WERI-Rb-1 (cell line): ENCODE measurements around the gene KRTAP10-10.
"Not testable (repeated sequence)": the region's sequence is repeated elsewhere in the genome, so short reads cannot be mapped to it uniquely, and the experiment has no call there.

Source experiments
- DNase-seq: peaks from one replicate; pipeline ENCODE4 v3.0.0-alpha.2; 2020
- H3K27ac ChIP-seq: fragments of 250-450 bp; sonication (Bioruptor Pico); 2 replicates; pipeline ENCODE4 v1.5.1; 2020; ENCODE audit warnings: mild to moderate bottlenecking, moderate library complexity
- H3K27me3 ChIP-seq: fragments of 250-450 bp; sonication (Bioruptor Pico); 2 replicates; pipeline ENCODE4 v1.5.1; 2021; ENCODE audit warnings: mild to moderate bottlenecking, low read depth, moderate library complexity; ENCODE audit not compliant: insufficient read depth, severe bottlenecking
- H3K36me3 ChIP-seq: fragments of 250-450 bp; sonication (Bioruptor Pico); 2 replicates; pipeline ENCODE4 v1.5.1; 2020; ENCODE audit warnings: mild to moderate bottlenecking, moderate library complexity
- H3K4me3 ChIP-seq: 2 replicates; pipeline ENCODE4 v1.5.1; 2011; ENCODE audit warnings: low read depth, mild to moderate bottlenecking, control low read depth, low read length
- H3K9me3 ChIP-seq: fragments of 250-450 bp; sonication (Bioruptor Pico); 2 replicates; pipeline ENCODE4 v1.5.1; 2021; ENCODE audit warnings: mild to moderate bottlenecking, moderate library complexity; ENCODE audit not compliant: severe bottlenecking
- TF ChIP-seq, protein P1 (sequence below): IDR thresholded peaks from 2 replicates; pipeline ENCODE4 v1.5.1; 2011; ENCODE audit warnings: low read depth, mild to moderate bottlenecking, control low read depth, inconsistent platforms, low read length

KRTAP10-10 gene

DNA sequence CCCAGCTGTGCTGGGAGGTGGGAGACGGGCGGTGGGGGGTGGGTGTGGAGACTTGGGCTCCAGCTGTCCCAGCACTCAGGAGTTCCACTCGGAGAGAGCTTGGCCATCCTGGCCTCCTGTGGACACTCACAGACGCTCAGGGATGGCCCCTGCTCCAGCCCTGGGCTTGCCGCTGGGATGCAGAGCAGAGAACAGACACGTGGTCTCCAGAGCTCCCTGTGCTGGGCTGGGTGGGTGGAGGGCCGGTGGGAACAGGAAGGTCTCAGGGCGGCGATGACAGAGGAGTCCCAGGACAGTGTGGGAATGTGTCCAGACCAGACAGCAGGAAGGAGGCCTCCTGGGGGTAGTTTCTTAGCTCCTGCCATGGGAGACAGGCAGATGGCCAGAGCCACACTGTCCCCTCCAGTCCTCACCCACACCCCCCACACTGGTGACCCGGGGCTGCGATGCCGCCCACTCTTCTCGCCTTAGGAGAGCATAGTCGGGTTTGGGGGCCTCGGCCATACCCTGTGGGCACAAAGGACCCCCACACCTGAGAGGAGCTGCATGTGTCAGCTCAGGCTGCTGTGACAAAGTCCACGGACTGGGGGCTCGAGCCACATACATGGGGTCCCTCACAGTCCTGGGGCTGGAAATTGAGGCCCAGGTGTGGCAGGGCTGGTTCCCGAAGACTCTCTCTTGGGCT is 8.3 kb upstream of the KRTAP10-10 start:
- Histone ChIP-seq H3K27me3 (no peaks in the 10 kb centered on the region), H3K27ac (no peak overlapping the region), H3K4me3 (no peak overlapping the region), H3K36me3 (no peaks in the 10 kb centered on the region), H3K9me3 (peaks cover 46% of the 10 kb centered on the region)
- TF ChIP-seq, protein P1, sequence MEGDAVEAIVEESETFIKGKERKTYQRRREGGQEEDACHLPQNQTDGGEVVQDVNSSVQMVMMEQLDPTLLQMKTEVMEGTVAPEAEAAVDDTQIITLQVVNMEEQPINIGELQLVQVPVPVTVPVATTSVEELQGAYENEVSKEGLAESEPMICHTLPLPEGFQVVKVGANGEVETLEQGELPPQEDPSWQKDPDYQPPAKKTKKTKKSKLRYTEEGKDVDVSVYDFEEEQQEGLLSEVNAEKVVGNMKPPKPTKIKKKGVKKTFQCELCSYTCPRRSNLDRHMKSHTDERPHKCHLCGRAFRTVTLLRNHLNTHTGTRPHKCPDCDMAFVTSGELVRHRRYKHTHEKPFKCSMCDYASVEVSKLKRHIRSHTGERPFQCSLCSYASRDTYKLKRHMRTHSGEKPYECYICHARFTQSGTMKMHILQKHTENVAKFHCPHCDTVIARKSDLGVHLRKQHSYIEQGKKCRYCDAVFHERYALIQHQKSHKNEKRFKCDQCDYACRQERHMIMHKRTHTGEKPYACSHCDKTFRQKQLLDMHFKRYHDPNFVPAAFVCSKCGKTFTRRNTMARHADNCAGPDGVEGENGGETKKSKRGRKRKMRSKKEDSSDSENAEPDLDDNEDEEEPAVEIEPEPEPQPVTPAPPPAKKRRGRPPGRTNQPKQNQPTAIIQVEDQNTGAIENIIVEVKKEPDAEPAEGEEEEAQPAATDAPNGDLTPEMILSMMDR = no peak
- no peak for DNase-seq

DNA sequence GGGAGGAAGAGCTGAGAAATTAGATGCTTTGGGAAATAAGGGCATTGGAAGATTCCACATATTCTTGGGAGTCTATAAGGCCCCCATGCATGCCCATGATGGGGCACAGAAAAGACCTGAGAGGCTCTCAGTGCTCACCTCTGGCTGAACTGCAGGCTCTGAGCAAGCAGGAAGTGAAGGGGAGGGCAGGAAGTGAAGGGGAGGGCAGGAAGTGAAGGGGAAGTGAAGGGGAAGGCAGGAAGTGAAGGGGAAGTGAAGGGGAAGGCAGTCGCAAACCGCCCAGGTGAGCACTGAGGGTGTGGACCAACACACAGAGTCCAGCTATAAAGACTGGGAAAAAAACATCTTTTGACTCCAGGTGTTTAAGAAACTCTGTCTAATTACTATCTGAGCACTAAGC is 6.7 kb upstream of the KRTAP10-10 start:
- Histone ChIP-seq H3K36me3 (no peaks in the 10 kb centered on the region), H3K4me3 (no peak overlapping the region), H3K27me3 (no peaks in the 10 kb centered on the region), H3K27ac (no peak overlapping the region), H3K9me3 (peaks cover 32% of the 10 kb centered on the region)
- TF ChIP-seq, protein P1 = no peak
- no peak for DNase-seq

DNA sequence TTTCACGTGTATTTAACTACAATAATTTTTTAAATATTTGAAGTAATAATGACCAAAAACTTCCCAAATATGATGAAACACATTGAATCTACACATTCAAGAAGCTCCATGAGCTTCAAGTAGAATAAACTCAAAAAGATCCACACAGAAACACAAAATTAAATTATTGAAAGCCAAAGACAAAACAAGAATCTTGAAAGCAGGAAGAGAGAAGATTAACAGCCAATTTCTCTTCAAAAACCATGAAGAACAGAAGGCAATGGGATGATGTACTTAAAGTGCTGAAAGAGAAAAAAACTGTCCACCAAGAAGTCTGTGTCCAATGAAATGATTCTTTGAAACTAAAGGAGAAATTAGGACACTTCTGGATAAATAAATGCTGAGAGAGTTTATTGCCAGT is 5.1 kb upstream of the KRTAP10-10 start:
- Histone ChIP-seq H3K27ac (no peak overlapping the region), H3K9me3 (peaks cover 25% of the 10 kb centered on the region), H3K4me3 (no peak overlapping the region), H3K36me3 (no peaks in the 10 kb centered on the region), H3K27me3 (no peaks in the 10 kb centered on the region)
- TF ChIP-seq, protein P1 = no peak
- DNase-seq = no peak

DNA sequence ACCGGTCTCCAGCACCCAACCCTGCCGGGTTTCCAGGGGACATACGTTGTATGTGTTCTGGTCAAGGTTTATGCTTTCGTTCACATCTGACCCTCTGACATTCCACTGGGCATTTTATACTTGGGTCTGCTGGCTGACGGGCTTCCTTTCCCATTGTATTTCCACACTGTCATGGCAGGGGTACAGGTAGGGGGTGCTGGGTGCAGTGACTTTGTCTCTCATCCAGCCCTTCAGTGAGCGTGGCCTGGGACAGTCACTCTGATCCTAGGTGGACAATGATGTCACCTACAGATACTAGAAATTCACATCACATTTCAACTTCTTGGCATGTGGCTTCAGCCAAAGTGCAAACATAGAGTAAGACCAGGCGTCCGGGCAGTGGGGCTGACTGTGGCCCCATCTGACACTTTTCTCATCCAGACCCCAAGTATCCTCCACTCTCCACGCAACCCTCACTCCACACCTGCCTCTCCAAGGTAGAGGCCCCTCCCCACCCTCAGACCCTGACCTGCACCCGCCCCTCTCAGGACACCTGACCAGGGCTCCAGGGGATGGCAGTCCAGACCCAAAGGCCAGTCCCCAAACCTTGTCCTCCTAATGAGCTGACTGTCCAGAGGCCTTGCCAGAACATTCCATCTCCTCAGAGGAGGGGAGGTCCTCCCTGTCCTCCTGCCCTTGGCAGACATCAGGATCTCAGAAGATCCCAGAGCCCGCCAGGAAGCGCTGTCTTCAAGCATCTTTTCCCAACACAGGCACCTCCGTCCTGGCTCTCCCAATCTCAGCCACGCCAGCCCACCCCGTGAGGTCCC is 743 bp upstream of the KRTAP10-10 start:
- Histone ChIP-seq H3K36me3 (no peaks in the 10 kb centered on the region), H3K4me3 (no peak overlapping the region), H3K27ac (no peak overlapping the region), H3K9me3 (peaks cover 29% of the 10 kb centered on the region), H3K27me3 (no peaks in the 10 kb centered on the region)
- DNase-seq = no peak
- TF ChIP-seq, protein P1 = no peak

DNA sequence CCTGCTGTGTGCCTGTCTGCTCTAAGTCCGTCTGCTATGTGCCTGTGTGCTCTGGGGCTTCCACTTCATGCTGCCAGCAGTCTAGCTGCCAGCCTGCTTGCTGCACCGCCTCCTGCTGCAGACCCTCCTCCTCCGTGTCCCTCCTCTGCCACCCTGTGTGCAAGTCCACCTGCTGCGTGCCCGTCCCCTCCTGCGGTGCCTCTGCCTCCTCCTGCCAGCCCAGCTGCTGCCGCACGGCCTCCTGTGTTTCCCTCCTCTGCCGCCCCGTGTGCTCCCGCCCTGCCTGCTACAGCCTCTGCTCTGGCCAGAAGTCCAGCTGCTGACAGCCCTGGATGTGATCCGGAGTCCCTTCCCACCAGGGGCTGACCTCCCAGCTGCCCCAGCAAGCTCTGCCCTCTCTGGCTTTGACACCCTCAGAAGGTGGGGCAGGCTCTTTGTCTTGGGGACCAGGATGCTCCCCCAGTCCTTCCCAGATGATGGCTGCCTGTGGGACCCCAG is 744 bp downstream of the KRTAP10-10 start:
- peaks cover 16% of the 10 kb centered on the region for H3K9me3 ChIP-seq
- H3K27me3 ChIP-seq, H3K36me3 ChIP-seq, DNase-seq, H3K4me3 ChIP-seq, H3K27ac ChIP-seq: not testable (repeated sequence)

DNA sequence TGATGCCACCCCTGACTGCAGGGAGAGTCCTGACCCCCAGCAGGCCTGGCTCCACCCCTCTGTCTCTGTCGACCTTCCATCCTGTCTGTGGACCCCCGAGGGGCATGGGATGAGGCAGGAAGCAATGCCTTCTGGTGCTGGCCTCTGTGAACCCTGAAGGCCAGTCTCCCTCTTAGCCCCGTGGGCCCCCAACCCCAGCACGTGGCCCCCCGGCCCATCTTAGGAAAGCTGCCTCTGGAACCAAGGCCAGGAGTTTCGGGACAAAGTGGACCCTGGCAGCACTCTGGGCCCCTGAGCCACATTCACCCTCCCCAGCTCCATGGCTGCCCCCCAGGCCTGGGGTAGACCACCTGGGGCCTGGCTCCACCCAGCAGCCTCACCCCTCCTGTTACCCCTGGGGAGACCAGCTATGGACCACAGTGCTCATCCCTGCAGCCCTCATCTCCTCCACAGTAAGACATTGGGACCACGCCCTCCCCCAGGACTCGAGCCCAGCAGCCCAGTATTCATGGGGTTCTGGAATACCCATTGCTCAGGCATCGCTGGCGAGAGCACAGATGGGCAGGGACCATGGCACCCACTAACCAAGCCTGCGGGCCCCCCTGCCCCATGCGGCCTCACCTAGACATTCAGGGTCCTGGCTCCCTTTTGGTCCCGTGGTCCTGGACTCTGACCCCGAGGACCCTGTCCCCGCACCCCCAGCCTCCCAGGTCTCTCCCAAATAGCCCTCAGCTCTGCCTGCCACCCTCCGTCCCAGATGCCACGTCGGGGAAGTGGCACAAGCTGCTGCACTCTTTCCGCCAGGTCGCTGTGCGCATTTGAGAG is 1.6 kb downstream of the KRTAP10-10 start:
- H3K27me3 ChIP-seq, H3K4me3 ChIP-seq, DNase-seq, H3K36me3 ChIP-seq, H3K27ac ChIP-seq: not testable (repeated sequence)
- peaks cover 16% of the 10 kb centered on the region for H3K9me3 ChIP-seq
